GM19324 (cell line): ENCODE data around the gene ADAMTS5.

Source experiments
- ATAC-seq: cut with Tn5 transposase; IDR thresholded peaks from one replicate; pipeline ENCODE4 v1.9.1; 2021; ENCODE audit warnings: mild to moderate bottlenecking, moderate library complexity; ENCODE audit not compliant: unreplicated experiment, low FRiP score

Gene ADAMTS5

DNA sequence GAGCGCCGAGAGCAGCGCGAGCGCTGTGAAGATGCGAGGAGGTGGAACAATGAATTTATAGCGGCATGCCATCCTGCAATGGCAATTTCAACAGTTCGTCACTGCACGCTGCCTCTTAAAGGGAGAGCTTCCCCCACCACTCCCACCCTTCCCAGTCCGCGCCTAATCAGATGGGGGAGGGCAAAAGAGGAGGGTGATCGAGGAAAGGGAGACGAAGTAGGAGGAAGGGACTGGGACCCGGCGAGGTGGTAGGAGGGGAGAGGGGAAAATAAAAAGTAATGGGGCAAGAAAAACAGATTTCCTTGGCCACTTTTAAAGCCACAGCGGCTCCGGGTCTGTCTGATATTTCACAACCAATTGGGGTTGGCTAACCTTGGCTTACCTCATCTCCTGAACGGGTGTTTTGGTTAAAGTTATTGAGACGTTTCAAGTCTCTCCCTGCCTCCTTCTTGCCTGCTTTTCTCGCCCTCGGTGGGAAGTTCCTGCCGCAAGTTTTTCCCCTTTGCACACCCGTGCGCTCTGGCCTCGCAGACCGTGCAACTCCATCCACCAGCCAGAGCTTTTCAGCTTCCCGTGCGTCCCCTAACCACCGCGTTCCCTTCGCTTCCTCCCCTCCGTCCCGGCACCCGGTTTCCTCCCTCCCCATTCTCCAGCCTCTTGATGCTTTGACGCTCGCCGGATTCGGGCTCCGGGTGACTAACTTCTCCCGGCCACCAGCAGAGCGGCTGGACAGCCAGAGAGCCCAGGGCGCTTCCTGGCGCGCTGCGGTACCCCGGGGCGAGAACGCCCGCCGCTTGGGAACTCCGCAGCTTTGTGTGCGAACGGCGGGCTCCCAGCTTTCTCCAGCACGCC lies at the start of gene ADAMTS5:
Gene ADAMTS5 (minus strand): TSS at position 27 of the 852 bp plus-strand sequence. CDS start 697 bp downstream, outside the sequence.
- no peak for ATAC-seq

DNA sequence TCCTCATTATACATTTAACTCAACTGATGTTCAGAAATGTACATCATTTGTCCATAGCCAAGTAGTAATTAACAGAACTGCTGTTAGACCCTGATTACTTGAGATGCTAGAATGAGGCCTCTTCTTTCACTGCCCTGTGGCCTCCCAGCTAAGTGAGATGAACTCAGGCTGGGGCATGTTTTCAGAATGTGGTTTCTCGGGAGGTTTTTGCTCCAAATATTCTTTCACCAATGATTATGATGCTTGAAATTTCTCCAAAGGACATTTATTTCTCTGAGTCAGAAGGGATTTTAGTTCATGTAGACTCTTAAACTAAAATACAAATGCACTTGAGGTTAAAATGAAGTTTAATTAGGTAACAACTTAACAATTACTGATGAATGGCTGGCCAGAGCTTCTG lies 34.6 kb upstream of the ADAMTS5 start:
- no peak for ATAC-seq

- no peak for ATAC-seq
These were observed 16.7 kb upstream of the ADAMTS5 start for GRCh38 chr21:26983576-26983975.

GRCh38 chr21:26982767-26983166 lies 15.9 kb upstream of the ADAMTS5 start:
- ATAC-seq: no peak

DNA sequence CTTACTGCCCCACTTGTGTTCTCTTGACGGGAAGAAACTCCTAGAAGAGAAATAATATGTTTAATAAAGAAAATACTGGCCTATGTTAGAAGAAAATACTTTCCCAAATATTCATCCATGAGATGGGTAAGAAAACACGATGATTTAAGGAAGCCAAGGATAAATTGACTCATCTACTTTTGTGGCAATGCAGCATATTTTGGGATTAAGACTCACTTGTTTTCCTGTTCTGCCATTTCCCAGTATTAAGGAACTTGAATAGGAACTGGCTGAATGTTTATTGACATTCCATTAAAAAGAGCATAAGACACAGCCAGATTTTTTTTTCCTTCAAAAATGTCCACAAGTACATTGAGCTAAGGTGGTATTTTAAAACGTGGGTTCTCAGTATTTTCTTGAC lies 10.9 kb upstream of the ADAMTS5 start:
- ATAC-seq: no peak

- no peak for ATAC-seq
These were observed 6.3 kb upstream of the ADAMTS5 start for GRCh38 chr21:26973226-26973625.

DNA sequence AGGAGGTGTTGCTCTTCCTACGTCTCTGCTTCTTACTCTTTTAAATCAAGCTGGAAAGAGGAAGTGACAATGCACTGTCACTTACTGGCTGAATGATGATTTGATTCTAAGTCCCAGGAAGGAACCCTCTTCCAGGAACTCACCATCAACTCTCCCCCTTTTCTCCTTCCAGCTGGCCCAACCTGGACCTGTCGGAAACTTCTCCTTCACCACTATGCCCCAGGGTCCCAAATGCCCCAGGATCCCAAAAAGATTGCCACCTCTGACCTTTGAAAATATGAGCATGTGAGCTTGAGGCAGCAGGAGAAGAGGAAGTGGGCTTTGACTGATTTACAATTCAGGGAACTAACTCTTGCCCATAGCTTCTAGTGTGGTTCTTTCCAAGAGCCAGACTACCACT lies 5.3 kb upstream of the ADAMTS5 start:
- ATAC-seq: no peak

- no peak for ATAC-seq
These were observed 3.3 kb upstream of the ADAMTS5 start for GRCh38 chr21:26969971-26970725.

GRCh38 chr21:26966649-26967061 lies 233 bp downstream of the ADAMTS5 start:
- ATAC-seq: no peak

DNA sequence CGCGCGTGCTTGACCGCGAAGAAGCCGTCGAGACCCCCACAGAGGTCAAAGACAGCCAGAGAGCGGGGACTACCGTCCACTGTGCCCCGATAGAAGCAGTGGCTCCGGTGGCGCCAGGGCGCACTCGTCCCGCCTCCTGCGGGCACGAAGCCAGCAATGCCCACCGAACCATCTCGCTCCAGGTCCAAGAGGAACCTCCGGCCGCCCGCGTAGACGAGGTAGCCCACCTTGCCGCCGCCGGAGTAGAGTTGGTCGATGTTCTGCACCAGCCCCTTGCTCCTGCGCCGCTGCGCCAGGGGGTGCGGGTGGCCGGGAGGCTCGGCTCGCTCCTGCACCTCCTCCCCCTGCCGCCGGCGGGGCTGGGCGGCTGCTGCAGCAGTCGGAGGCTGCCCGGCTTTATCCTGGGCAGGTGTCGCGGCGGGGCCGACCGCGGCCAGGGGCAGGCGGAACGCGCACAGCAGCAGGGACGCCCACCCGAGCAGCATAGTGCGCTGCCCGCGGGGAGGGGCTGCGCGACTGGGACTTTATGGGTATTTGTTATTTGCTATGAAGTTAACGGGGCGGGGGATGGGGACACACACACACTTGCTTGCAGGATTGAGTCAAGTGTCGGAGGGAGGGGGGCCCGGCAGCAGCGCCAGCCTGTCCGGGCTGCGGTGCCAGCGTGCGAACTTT lies 844 bp downstream of the ADAMTS5 start:
- ATAC-seq: no peak

DNA sequence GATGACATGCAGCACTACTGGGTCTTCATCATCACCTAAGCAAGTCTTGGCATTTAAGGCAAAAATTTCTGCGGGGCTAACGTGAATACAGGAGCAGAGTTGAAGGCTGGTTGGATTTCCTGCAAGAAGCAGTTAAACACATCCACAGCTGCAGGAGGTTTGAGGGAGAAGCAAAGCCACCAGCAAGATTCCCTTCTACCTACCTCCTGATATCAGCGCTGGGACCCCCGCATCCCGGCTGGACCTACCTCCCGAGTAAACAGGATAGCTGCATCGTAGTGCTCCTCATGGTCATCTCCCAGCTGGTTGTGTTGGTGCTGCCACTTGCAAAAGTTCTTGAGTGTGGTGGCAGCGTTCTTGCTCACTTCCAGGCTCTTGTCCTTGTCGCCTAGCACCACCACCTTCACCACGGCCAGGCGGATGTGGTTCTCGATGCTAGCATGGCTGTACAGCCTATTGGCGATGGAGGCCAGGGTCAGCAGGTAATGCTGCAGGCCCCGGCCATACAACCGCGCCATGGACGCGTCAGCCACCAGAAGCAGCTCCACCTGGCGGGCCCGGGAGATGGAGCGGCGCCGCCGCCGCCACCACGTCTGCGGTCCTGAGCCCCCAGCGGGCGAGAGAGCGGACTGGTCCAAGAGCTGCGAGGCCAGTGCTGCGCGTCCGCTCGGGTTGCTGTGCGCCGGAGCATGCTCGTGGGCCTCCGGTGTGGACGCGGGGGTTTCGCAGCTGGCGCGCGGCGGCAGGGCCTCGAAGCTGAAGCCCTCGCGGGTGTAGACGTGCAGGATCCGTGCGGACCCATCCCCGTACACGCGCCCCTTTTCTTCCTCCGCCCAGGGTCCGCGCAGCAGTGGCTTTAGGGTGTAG lies 1.6 kb downstream of the ADAMTS5 start:
- ATAC-seq: no peak

DNA sequence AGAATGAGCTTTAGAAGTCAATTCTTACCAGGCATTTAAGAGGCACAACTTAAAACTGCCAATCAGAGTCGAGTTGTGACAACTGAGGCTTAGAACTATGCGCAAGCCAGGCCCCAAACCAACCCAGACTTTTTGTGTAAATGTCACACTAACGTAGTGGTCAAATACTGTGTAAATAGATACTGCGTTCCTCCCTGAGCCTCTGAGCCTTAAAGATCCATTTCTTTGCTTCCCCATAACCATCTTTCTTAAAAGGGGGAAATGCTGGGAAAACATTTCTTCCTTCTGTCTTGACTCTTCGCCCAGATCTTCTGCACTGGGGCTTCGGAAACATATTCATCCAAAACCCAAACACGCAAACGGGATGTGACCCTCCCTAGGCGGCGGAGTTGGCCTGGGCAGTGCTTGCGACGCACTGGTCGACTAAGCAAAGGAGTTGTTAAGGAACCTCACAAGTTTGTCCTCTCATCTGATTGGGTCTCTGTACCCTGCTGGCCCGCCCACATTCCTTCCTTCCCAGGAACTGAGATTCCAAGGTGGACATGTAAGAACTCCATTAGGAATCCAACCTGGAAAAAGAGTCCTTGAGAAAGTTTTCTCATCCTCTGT lies 2.6 kb downstream of the ADAMTS5 start:
- ATAC-seq: no peak

- no peak for ATAC-seq
These were observed 4.2 kb downstream of the ADAMTS5 start for GRCh38 chr21:26962621-26963181.

- ATAC-seq: no peak
These were observed 5.2 kb downstream of the ADAMTS5 start for GRCh38 chr21:26961698-26962097.

DNA sequence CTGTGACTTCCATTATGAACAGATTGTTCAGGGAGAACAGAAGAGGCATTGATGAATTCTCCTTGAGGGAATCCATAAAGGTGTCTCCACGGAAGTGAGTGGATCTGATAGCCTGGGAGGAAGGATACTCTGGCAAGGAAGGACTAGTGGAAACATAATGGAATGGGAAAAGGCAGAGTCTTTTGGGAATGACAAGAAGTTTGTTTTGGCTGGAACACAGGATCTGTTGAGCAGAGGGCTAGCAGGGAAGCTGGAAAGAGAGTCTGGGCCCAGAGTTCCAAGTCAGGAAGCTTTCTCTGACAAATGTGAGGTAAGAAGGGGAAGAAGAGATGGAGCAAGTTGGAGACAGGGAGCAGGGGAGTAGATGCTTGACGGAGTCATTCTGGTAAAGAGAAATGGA lies 8.1 kb downstream of the ADAMTS5 start:
- ATAC-seq: no peak

DNA sequence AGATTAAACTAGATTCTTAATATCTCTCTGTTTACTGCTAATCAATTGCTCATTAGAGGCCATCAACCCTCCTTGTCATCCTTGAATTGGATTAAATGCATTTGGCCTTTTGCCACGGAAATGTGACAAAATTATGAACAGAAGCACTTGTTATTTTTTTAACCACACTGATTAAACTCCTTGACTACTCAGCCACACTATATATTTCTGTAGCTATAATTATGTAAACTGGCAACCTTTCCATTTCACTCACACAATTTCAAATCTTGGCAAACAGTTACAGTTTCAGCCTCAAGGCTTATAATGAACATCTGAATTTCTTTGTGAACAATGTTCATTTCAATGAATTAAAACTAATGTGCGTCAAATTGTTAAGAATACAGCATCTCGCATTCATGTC lies 10.1 kb downstream of the ADAMTS5 start:
- no peak for ATAC-seq

GRCh38 chr21:26956216-26956615 lies 10.7 kb downstream of the ADAMTS5 start:
- no peak for ATAC-seq

DNA sequence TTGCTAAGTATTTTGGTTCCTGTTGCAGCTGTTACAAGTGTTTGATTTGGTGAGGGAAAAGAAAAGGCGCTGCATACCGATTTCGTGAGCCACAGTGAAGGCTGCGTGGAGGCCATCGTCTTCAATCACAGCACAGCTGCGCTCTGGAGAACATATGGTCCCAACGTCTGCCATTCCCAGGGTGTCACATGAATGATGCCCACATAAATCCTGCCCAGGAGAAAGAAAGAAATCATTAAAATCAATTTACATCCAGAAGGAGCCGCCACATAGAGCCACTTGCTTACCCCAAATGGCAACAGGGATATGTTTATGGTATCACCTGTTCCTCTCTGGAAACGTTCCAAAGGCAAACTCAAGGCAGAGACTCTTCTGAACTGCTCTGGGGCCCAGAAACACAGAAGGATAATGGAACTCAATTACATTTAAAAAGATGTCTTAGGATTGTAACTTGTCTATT lies 12.2 kb downstream of the ADAMTS5 start:
- no peak for ATAC-seq

DNA sequence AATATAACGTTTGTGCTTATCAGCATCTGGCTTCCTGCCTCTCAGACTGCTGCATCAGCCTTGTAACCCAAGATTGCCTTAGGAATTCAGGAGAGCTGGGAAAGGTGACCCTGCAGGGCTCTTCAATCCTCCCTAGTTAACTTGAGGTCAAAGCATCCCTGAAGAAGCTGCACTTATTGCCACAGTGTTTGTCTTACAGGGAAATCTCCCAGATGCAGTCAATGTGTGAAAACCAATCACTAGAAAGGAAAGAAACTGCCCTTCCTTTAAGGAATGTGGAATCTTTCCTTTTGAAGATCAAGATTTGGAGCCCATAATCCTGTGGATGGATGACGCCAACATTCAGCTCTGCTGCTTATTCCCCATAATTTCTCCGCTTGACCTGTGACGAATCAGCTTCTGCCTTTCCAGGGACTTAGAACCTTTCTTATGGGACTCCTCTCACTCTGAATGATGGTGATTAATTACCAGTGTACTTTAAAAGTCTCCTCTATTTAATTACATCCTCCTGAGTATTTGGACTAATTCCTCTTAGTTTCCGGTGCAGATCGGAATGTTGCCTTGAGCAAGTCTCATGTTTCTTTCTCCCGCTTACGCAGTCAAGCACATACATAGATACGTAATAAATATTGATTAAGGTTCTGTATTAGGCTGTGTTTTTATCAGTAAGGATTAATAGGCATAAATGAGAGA lies 14.4 kb downstream of the ADAMTS5 start:
- no peak for ATAC-seq
